Parietal lobe (tissue), 1 donor: ENCODE results near the gene ZNF570. TPM values are rescaled to one million over a fixed set of nuclear protein-coding genes. Genes with fewer than 3 reads are reported as not detected.

Source experiments
- total RNA-seq: library from RNA; depleted of rRNA; stranded (reverse); fragments of >200 nt; gene quantifications from one replicate; pipeline ENCODE4 v1.2.3, GENCODE V29; 2014

ZNF570 gene
- 28.8 TPM for total RNA-seq

GRCh38 chr19:37468961-37469777 lies at the start of gene ZNF570:
Gene ZNF570, plus strand, starts transcription at chr19:37469356. Its CDS starts 999 bp downstream, at chr19:37470355.

GRCh38 chr19:37466798-37467607 lies 2.2 kb upstream of the ZNF570 start, which contains the start of gene ZNF569:
Gene ZNF569, minus strand, starts transcription at chr19:37467444. Its CDS starts 22,523 bp downstream, at chr19:37444921.

GRCh38 chr19:37506387-37507166 lies 37.4 kb downstream of the ZNF570 start, which contains the start of gene ZNF793:
Gene ZNF793, plus strand, starts transcription at chr19:37506939. Its CDS starts 16,501 bp downstream, at chr19:37523440.

Other genes starting within 250 kb of the ZNF570 start
- 32.9 TPM for gene ZNF527, start 98.3 kb upstream of the ZNF570 start, total RNA-seq
- gene ZNF569, start 1.9 kb upstream of the ZNF570 start, total RNA-seq: 35.4 TPM
- 58.5 TPM for gene ZNF793, start 37.6 kb downstream of the ZNF570 start, total RNA-seq
- gene ZNF571, start 125.4 kb downstream of the ZNF570 start, total RNA-seq: 17.5 TPM
- gene ZNF540, start 125.5 kb downstream of the ZNF570 start, total RNA-seq: 24.7 TPM
- gene ZFP30, start 186.1 kb downstream of the ZNF570 start, total RNA-seq: 109 TPM